ENCODE data around the gene NEU2. TPM values are rescaled to one million over a fixed set of nuclear protein-coding genes. Genes with fewer than 3 reads are reported as not detected.

NEU2 gene
- total and polyA plus RNA-seq, 10 of the 15 experiments (the other 5 are each of a cell fraction or from before 2014, with no cell fraction given): not detected

- ChIA-PET RAD21 (ENCODE audit: unreplicated experiment) (no interaction called here), CTCF (interaction anchor here (0.9 to 1.5 kb wide), 3 partner anchors 11 to 21 kb away, joined by 3 to 4 read pairs (median 4); no protein-coding TSS in a partner anchor)
- WGBS (ENCODE audit: insufficient coverage, insufficient replicate concordance, low lambda C conversion rate, missing lambda C conversion rate): 4% methylated on average over 9 of the region's 9 CpGs
Observed at GRCh38 chr2:233033672-233034071, 1.2 kb downstream of the NEU2 start.

More at GRCh38 chr2:233033672-233034071, 1.2 kb downstream of the NEU2 start:
- no peak for ATAC-seq
- SMC1A ChIA-PET (ENCODE audit: uncharacterized antibody, unreplicated experiment): interaction anchor here (1.2 kb wide), 1 partner anchor 261 kb away, joined by 3 read pairs; no protein-coding TSS in a partner anchor
- no peak for DNase-seq (ENCODE audit: low read depth, low spot score)
- H3K4me2 ChIP-seq (ENCODE audit: control insufficient read depth, insufficient read depth): no peak overlapping the region
- no peak overlapping the region for H3K4me3 ChIP-seq
- H4K20me1 ChIP-seq (ENCODE audit: control insufficient read depth, insufficient read depth): no peaks in the 10 kb centered on the region
- H3K27ac ChIP-seq (ENCODE audit: control insufficient read depth, insufficient read depth): no peak overlapping the region
- in situ Hi-C loops (cut with MboI): no loop called here
- no peak overlapping the region for H2AFZ ChIP-seq (ENCODE audit: control insufficient read depth, low read depth, low read length)
- no peaks in the 10 kb centered on the region for H3K36me3 ChIP-seq (ENCODE audit: control insufficient read depth in 2 of 2, insufficient read depth in 2 of 2, low read length in 1 of 2)
- no peaks in the 10 kb centered on the region for H3K27me3 ChIP-seq (replicated peaks in 1 of 2; ENCODE audit: control insufficient read depth in 2 of 2, insufficient read depth in 2 of 2, low read length in 1 of 2)
- FAIRE-seq: no peak
- H3K4me1 ChIP-seq (ENCODE audit: control insufficient read depth, insufficient read depth, low read length): no peaks in the 10 kb centered on the region
- H3K9me3 ChIP-seq (replicated peaks; ENCODE audit: control insufficient read depth, insufficient read depth, low read length): peaks cover 1% of the 10 kb centered on the region; the same call in 1 of the 3 replicates
- POLR2A ChIA-PET: no interaction called here
- intact Hi-C loops (cut with micrococcal nuclease; ENCODE audit: unreplicated experiment): no loop called here
- H3K79me2 ChIP-seq (ENCODE audit: control insufficient read depth, insufficient read depth, low read length): no peaks in the 10 kb centered on the region
- no peak overlapping the region for H3K9ac ChIP-seq (ENCODE audit: control insufficient read depth, insufficient read depth, low read length)
- no peak for TF ChIP-seq SIN3A (IDR thresholded peaks at IDR 0.05; ENCODE audit: low read depth, low read length)
- TF ChIP-seq DPF2 (IDR thresholded peaks at IDR 0.05): no peak
- TF ChIP-seq RBBP5 (conservative IDR thresholded peaks at IDR 0.05): no peak
- no peak for TF ChIP-seq ASH2L (IDR thresholded peaks at IDR 0.05; ENCODE audit: borderline replicate concordance, low read depth)
- TF ChIP-seq EED (IDR thresholded peaks at IDR 0.05; ENCODE audit: low read depth): no peak
- TF ChIP-seq PRDM15 (CRISPR knock-in tag; IDR thresholded peaks at IDR 0.05): no peak
- TF ChIP-seq ZNF207 (IDR thresholded peaks at IDR 0.05; ENCODE audit: borderline replicate concordance): no peak
- TF ChIP-seq YBX1 (IDR thresholded peaks at IDR 0.05): no peak
- BruUV-seq (replicated peaks): no TSS peak
